ENCODE results near the gene MICAL3.
"Not testable (repeated sequence)": the region's sequence is repeated elsewhere in the genome, so short reads cannot be mapped to it uniquely, and the experiment has no call there.

The MICAL3 gene

DNA sequence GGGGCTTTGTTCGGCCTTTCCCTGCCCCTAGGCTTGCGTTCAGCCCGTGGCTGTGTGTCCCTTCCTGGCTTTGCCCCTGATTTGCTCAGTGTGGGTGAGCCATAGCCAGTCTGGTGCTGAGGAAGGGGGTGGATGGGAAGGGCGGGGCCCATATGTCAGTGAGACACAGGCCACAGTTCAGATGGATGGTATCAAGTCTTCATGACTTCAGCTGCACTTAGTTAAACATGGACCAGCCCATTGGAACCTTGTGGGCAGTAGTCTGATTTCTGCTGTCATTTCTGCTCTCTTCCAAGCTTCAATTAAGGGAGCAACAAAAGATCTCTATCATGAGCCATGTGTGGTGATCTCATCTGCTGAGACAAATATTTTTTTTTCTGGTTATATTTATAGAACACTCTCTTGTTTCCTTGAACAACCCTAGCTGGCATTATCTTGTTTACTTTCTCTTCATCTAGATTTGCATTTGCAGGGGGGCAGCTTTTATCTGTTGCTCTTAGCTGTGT is 31.9 kb upstream of the MICAL3 start:
- no peaks in the 10 kb centered on the region for H3K9me3 Mint-ChIP-seq
- no peaks in the 10 kb centered on the region for H3K36me3 Mint-ChIP-seq (ENCODE audit: low read depth)
- peaks cover 3% of the 10 kb centered on the region for H3K27me3 Mint-ChIP-seq (ENCODE audit: low read depth)
- H3K4me3 Mint-ChIP-seq, result no peak overlapping the region
- DNase-seq (ENCODE audit: low spot score), result no peak
- no peak overlapping the region for H3K27ac Mint-ChIP-seq
- H3K4me1 Mint-ChIP-seq (ENCODE audit: low read depth), result peaks cover 5% of the 10 kb centered on the region

DNA sequence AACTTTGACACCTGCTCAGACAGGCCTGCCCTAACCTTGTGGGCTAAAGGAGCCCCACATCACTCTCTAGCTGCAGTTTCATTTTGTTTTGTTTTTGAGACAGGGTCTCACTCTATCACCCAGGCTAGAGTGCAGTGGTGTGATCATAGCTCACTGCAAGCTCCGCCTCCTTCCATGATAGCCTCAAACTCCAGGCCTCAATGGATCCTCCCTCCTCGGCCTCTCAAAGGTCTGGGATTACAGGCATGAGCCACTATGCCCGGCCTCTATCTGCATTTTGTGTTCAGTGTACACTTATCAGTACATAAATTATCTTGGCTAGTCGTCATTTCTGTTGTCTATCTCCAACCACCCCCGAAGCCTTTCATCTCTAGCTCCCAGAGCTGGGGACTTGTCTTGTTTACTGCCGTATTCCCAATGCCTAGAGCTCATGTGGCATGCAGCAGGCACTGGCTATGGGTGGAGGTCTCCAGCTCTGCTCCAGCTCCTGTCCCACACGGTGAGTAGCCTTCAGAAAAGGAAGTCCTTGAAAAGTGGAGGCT is 31.3 kb upstream of the MICAL3 start:
- peaks cover 3% of the 10 kb centered on the region for H3K27me3 Mint-ChIP-seq (ENCODE audit: low read depth)
- H3K27ac Mint-ChIP-seq, result no peak overlapping the region
- H3K4me1 Mint-ChIP-seq (ENCODE audit: low read depth), result peaks cover 5% of the 10 kb centered on the region
- DNase-seq (ENCODE audit: low spot score), result no peak
- no peaks in the 10 kb centered on the region for H3K9me3 Mint-ChIP-seq
- H3K4me3 Mint-ChIP-seq, result no peak overlapping the region
- H3K36me3 Mint-ChIP-seq (ENCODE audit: low read depth), result no peaks in the 10 kb centered on the region

DNA sequence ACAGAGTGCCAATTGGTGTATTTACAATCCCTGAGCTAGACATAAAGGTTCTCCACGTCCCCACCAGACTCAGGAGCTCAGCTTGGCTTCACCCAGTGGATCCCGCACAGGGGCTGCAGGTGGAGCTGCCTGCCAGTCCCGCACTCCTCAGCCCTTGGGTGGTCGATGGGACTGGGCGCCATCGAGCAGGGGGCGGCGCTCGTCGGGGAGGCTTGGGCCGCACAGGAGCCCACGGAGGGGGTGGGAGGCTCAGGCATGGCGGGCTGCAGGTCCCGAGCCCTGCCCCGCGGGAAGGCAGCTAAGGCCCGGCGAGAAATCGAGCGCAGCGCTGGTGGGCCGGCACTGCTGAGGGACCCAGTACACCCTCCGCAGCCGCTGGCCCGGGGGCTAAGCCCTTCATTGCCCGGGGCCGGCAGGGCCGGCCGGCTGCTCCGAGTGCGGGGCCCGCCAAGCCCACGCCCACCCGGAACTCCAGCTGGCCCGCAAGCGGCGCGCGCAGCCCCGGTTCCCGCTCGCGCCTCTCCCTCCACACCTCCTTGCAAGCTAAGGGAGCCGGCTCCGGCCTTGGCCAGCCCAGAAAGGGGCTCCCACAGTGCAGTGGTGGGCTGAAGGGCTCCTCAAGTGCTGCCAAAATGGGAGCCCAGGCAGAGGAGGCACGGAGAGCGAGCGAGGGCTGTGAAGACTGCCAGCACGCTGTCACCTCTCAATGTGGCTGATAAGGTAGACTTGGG is 29.0 kb upstream of the MICAL3 start:
- H3K9me3 Mint-ChIP-seq; H3K27me3 Mint-ChIP-seq (ENCODE audit: low read depth); DNase-seq (ENCODE audit: low spot score); H3K36me3 Mint-ChIP-seq (ENCODE audit: low read depth); H3K4me3 Mint-ChIP-seq; H3K4me1 Mint-ChIP-seq (ENCODE audit: low read depth); H3K27ac Mint-ChIP-seq: not testable (repeated sequence)

DNA sequence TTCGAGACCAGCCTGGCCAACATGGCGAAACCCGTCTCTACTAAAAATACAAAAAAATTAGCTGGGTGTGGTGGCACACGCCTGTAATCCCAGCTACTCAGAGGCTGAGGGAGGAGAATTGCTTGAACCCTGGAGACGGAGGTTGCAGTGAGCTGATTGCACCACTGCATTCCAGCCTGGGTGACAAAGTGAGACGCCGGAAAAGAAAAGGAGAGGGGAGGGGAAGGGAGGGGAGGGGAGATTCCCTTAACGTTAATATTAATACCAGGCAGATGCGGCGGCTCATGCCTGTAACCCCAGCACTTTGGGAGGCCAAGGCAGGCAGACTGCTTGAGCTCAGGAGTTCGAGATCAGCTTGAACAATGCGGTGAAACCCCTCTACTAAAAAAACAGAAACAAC is 26.8 kb upstream of the MICAL3 start:
- not testable (repeated sequence) for H3K4me1 Mint-ChIP-seq (ENCODE audit: low read depth); H3K4me3 Mint-ChIP-seq; DNase-seq (ENCODE audit: low spot score); H3K36me3 Mint-ChIP-seq (ENCODE audit: low read depth); H3K9me3 Mint-ChIP-seq; H3K27ac Mint-ChIP-seq; H3K27me3 Mint-ChIP-seq (ENCODE audit: low read depth)

DNA sequence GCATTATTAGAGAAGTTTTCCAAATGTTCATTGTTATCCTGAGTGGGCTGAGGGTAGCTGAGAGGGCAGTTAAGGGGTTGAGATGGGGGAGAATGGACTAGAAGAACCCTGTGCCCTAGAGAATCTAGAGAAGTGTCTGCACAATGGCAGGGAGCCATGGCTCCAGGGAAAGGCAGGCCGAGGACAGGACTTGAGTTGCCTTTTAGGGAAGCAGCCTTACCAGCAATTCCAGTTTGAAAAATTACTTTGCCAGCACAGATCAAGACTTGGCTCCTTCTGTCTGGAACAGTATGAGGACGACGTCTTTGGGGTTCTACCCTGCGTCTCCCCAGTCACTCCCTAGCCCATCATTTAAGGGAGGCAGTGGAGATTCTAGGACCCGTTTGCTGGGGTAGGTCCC is 25.7 kb upstream of the MICAL3 start:
- DNase-seq (ENCODE audit: low spot score), result no peak
- Mint-ChIP-seq H3K9me3 (no peaks in the 10 kb centered on the region), H3K27ac (no peak overlapping the region), H3K27me3 (ENCODE audit: low read depth) (no peaks in the 10 kb centered on the region), H3K4me1 (ENCODE audit: low read depth) (no peaks in the 10 kb centered on the region), H3K36me3 (ENCODE audit: low read depth) (no peaks in the 10 kb centered on the region), H3K4me3 (no peak overlapping the region)

DNA sequence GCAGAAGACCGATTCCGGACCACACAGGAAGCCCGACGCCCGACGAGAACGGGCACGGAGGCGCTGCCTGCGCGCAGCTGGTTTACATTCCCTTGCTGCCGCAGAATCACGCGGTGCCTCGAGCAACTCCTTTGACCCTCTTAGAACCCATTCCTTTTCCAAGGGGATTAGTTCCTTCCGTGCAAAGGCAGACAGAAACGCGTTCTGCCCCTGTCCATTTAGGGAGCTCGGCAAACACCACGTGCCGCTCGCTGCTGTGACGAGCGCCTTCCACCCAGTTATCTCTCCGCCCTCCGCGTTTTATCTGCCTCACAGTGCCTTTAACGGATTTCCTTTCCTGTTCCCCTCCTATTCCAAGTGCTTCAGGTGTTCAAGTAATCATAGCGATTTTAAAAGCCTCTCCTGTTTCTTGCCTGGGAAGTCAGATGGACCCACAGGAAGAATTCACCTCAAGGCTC is 24.1 kb upstream of the MICAL3 start:
- H3K4me3 Mint-ChIP-seq, result no peak overlapping the region
- DNase-seq (ENCODE audit: low spot score), result no peak
- H3K27me3 Mint-ChIP-seq (ENCODE audit: low read depth), result no peaks in the 10 kb centered on the region
- no peaks in the 10 kb centered on the region for H3K9me3 Mint-ChIP-seq
- H3K27ac Mint-ChIP-seq, result no peak overlapping the region
- no peaks in the 10 kb centered on the region for H3K4me1 Mint-ChIP-seq (ENCODE audit: low read depth)
- H3K36me3 Mint-ChIP-seq (ENCODE audit: low read depth), result no peaks in the 10 kb centered on the region

DNA sequence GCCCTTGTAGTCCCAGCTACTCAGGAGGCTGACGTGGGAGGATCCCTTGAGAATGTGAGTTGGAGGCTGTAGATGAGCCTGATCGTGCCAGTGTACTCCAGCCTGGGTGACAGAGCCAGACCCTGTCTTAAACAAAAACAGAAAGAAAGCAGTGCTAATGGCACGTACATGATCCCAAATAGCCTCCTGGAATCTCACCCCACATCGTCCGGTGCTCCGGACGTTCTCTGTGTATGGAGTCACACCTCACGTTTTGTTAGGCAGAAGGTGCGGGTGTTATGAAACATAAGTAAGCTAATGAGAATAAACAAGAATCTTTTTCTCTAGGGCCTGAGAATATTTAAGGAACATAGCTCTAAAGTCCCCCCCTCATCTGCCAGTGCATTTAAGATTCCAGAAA is 23.7 kb upstream of the MICAL3 start:
- Mint-ChIP-seq H3K27ac (no peak overlapping the region), H3K9me3 (no peaks in the 10 kb centered on the region), H3K4me1 (ENCODE audit: low read depth) (no peaks in the 10 kb centered on the region), H3K36me3 (ENCODE audit: low read depth) (no peaks in the 10 kb centered on the region), H3K4me3 (no peak overlapping the region), H3K27me3 (ENCODE audit: low read depth) (no peaks in the 10 kb centered on the region)
- DNase-seq (ENCODE audit: low spot score), result no peak

DNA sequence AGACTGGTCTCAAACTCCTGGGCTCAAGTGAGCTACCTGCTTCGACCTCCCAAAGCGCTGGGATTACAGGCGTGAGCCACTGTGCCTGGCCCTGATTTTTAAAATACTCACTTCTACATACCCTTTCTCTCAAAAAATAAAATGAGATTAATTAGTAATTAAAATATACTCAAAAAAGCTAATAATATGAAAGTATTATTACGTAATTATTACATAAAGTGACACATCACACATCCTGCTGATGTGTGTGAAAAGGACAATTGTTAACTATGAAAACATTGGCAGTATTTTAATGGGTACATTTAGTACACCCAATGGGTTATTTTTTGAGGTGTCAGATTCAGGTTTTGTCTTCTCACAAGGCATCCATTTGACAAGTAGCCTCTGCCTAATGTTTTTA is 21.4 kb upstream of the MICAL3 start:
- no peaks in the 10 kb centered on the region for H3K4me1 Mint-ChIP-seq (ENCODE audit: low read depth)
- no peaks in the 10 kb centered on the region for H3K36me3 Mint-ChIP-seq (ENCODE audit: low read depth)
- no peaks in the 10 kb centered on the region for H3K9me3 Mint-ChIP-seq
- H3K27me3 Mint-ChIP-seq (ENCODE audit: low read depth), result no peaks in the 10 kb centered on the region
- no peak overlapping the region for H3K27ac Mint-ChIP-seq
- H3K4me3 Mint-ChIP-seq, result no peak overlapping the region
- DNase-seq (ENCODE audit: low spot score), result no peak

DNA sequence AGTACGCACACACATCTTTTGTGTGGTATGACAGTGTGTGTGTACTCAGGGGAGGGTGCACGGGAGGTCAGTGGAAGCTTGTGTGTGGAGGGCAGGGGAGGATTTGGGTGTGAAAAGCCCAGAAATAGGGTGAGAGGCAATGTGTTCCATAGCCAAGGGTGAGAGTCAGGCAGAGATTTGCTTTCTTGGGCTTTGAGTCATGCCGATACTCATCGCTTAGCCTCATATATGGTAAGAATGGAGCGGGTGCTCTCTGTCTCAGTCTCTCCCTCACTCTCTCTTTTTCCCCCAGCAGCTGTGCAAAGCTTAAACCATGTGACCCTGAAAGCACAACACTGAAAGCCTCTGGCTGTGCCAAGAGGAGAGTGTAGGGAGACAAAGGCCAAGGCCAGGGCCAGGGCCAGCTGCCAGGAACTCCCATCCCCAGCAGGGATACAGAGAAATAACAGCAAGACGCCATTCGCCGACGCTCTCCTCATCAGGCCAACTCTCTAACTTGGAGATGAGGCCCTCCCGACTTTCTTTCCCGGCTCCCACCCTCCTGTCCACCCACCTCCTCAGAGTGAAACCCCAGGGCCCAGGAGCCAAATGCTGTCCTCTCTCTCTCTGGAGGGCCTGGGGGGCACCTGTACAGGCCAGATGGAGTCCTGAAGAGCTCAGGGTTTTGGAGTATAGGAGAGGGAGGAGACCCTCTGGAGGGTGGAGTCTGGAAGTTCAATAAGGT is 20.3 kb upstream of the MICAL3 start:
- no peaks in the 10 kb centered on the region for H3K27me3 Mint-ChIP-seq (ENCODE audit: low read depth)
- no peaks in the 10 kb centered on the region for H3K9me3 Mint-ChIP-seq
- no peaks in the 10 kb centered on the region for H3K36me3 Mint-ChIP-seq (ENCODE audit: low read depth)
- H3K4me3 Mint-ChIP-seq, result no peak overlapping the region
- H3K4me1 Mint-ChIP-seq (ENCODE audit: low read depth), result no peaks in the 10 kb centered on the region
- H3K27ac Mint-ChIP-seq, result no peak overlapping the region
- DNase-seq (ENCODE audit: low spot score), result no peak

DNA sequence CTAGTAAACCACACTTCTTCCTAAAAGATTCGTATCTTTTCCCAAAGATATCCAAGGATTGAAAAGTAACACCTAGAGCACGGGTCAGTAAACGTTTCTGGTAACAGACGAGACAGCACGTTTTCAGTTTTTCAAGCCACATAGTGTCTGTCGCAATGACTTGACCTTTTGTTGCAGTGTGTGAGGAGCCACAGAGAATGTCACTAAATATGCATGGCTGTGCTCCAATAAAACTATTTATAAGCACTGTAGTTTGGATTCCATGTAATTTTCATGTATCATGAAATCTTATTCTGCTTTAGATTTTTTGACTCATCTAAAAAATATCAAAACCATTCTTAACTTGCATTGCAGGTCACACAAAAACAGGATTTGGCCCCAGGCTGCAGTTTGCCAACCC is 18.3 kb upstream of the MICAL3 start:
- Mint-ChIP-seq H3K27me3 (ENCODE audit: low read depth) (no peaks in the 10 kb centered on the region), H3K9me3 (no peaks in the 10 kb centered on the region), H3K4me1 (ENCODE audit: low read depth) (no peaks in the 10 kb centered on the region), H3K27ac (no peak overlapping the region), H3K4me3 (no peak overlapping the region), H3K36me3 (ENCODE audit: low read depth) (no peaks in the 10 kb centered on the region)
- no peak for DNase-seq (ENCODE audit: low spot score)

DNA sequence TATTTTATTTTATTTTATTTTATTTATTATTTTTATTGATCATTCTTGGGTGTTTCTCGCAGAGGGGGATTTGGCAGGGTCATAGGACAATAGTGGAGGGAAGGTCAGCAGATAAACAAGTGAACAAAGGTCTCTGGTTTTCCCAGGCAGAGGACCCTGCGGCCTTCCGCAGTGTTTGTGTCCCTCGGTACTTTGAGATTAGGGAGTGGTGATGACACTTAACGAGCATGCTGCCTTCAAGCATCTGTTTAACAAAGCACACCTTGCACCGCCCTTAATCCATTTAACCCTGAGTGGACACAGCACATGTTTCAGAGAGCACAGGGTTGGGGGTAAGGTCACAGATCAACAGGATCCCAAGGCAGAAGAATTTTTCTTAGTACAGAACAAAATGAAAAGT is 16.5 kb upstream of the MICAL3 start:
- not testable (repeated sequence) for DNase-seq (ENCODE audit: low spot score); H3K4me3 Mint-ChIP-seq; H3K27me3 Mint-ChIP-seq (ENCODE audit: low read depth); H3K9me3 Mint-ChIP-seq; H3K4me1 Mint-ChIP-seq (ENCODE audit: low read depth); H3K27ac Mint-ChIP-seq; H3K36me3 Mint-ChIP-seq (ENCODE audit: low read depth)

DNA sequence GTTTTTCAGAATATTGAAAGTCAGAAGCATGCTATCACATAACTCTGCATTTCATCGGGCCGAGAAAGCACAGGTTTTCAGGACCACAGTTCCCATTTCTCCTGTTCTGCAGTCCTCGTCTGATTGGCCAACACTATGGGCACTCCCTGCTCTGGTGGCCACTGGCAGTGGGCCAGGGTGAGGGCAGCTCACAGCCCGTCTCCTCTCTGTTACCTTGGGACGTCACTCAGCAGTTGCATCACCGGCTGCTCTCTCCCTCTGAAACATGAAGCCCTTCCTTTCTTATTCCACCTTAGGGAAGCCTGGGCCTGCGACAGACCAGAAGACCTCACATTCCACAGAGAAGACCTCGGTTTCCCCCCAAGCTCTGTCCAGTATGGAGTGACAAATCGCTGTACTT is 11.4 kb upstream of the MICAL3 start:
- Mint-ChIP-seq H3K36me3 (ENCODE audit: low read depth) (no peaks in the 10 kb centered on the region), H3K9me3 (no peaks in the 10 kb centered on the region), H3K4me3 (no peak overlapping the region), H3K27me3 (ENCODE audit: low read depth) (peaks cover 9% of the 10 kb centered on the region), H3K27ac (no peak overlapping the region), H3K4me1 (ENCODE audit: low read depth) (peaks cover 2% of the 10 kb centered on the region)
- no peak for DNase-seq (ENCODE audit: low spot score)

DNA sequence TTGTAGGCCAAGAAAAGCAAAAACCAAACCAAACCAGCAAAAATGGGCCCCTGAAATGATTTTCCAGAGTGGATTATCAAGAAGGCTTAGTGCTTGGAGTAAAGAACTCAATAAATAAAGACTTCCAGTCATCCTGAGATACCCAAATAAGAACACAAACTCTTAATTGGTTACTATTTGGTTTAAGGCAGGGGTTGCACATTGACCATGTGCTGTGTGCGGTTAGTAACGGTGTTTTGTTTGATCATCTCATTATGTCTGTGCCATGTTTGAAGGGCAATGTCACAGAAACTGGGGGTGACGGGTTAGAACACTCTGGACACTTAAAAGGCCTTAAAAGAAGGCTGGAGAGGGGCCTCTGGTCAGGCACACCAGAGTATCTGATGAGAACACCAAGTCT is 9.7 kb upstream of the MICAL3 start:
- no peaks in the 10 kb centered on the region for H3K9me3 Mint-ChIP-seq
- no peaks in the 10 kb centered on the region for H3K36me3 Mint-ChIP-seq (ENCODE audit: low read depth)
- H3K27me3 Mint-ChIP-seq (ENCODE audit: low read depth), result peaks cover 16% of the 10 kb centered on the region
- H3K27ac Mint-ChIP-seq, result no peak overlapping the region
- no peak overlapping the region for H3K4me3 Mint-ChIP-seq
- no peak for DNase-seq (ENCODE audit: low spot score)
- H3K4me1 Mint-ChIP-seq (ENCODE audit: low read depth), result peaks cover 2% of the 10 kb centered on the region

DNA sequence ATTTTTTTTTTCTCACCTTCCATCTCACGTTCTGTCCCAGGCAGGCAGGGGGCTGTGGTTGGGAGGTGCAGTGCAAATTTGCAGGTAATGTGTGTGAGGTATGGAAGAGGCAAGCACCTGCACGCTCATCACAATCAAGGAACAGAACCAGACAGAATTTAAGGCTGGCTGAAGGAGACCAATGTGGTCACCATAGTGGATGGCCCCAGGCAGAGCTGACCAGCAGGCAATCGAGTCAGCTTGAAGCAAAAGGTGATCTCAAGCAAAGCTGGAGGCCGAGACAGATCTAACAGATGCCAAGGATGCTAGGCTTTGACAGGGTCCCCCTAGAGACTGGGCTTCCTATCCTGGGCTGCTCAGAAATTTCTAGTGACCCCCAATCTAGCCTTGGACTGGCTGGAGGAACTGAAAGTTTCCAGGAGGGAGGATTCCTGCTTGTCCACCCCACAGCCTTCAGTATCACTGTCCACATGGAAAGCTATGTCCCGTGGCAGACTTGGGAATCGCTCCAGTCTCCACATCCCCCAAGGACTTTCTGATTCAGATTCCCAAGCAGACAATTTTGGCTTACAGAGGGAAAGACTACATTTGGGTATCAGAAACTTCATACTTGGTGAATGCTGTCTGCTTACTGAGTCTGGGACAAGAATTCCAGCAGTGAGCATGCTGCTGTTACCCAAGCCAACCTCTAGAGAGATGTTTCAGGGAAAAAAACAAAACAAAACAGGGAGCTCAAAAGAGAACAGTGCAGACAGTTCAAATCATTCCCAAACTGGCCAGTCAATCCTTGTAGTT is 9.0 kb upstream of the MICAL3 start:
- no peaks in the 10 kb centered on the region for H3K9me3 Mint-ChIP-seq
- H3K27me3 Mint-ChIP-seq (ENCODE audit: low read depth), result peaks cover 20% of the 10 kb centered on the region
- no peaks in the 10 kb centered on the region for H3K36me3 Mint-ChIP-seq (ENCODE audit: low read depth)
- H3K27ac Mint-ChIP-seq, result no peak overlapping the region
- no peak overlapping the region for H3K4me3 Mint-ChIP-seq
- DNase-seq (ENCODE audit: low spot score), result no peak
- H3K4me1 Mint-ChIP-seq (ENCODE audit: low read depth), result peaks cover 2% of the 10 kb centered on the region

All from T-helper 2 cell treated with Interferon-gamma antibody and Interleukin-4, amounts not matched to agents 5 μg/mL and 100 μg/mL, for 36 hours (primary cell).